Heart left ventricle (tissue), 16 donors: ENCODE data around the gene ASCC2. TPM values are rescaled to one million over a fixed set of nuclear protein-coding genes. Genes with fewer than 3 reads are reported as not detected.

ENCODE experiments used
- ATAC-seq, 4 donors: fragments of 200-7000 bp; cut with Tn5 transposase; one replicate each; pipeline ENCODE4 v1.9.1; 2020 to 2022; ENCODE audit warnings: moderate library complexity in 4 of 4, mild to moderate bottlenecking in 3 of 4, moderate number of reproducible peaks in 1 of 4
- DNase-seq, 5 donors: peaks; one replicate each; pipeline ENCODE4 v3.0.0-alpha.2; 2020
- H3K27ac ChIP-seq, 12 donors: fragments of 200-600 bp; sonication (generic) in 4 of 12; one replicate each; pipeline versions ENCODE4 v1.5.0 to v1.8.0; 2016 to 2022; ENCODE audit warnings: mild to moderate bottlenecking in 2 of 12
- H3K27me3 ChIP-seq, 9 donors: fragments of 200-600 bp; sonication (generic) in 2 of 9; one replicate each; pipeline versions ENCODE4 v1.5.1 to v1.8.0; 2016 to 2022; ENCODE audit warnings: mild to moderate bottlenecking in 3 of 9
- H3K36me3 ChIP-seq, 9 donors: fragments of 200-600 bp; sonication (generic) in 2 of 9; one replicate each; pipeline versions ENCODE4 v1.5.0 to v1.8.0; 2018 to 2022; ENCODE audit warnings: mild to moderate bottlenecking in 2 of 9
- H3K4me1 ChIP-seq, 12 donors: fragments of 200-600 bp; sonication (generic) in 4 of 12; one replicate each; pipeline versions ENCODE4 v1.5.0 to v1.8.0; 2016 to 2022; ENCODE audit warnings: mild to moderate bottlenecking in 3 of 12
- H3K4me3 ChIP-seq, 12 donors: fragments of 200-600 bp; sonication (generic) in 4 of 12; one replicate each; pipeline versions ENCODE4 v1.5.0 to v1.8.0; 2017 to 2022; ENCODE audit warnings: mild to moderate bottlenecking in 9 of 12, moderate library complexity in 4 of 12
- H3K9me3 ChIP-seq, 12 donors: fragments of 200-600 bp; sonication (generic) in 4 of 12; one replicate each; pipeline versions ENCODE4 v1.5.0 to v1.8.0; 2016 to 2022; ENCODE audit warnings: mild to moderate bottlenecking in 1 of 12
- POLR2A ChIP-seq, 2 donors: fragments of 450-650 bp; IDR thresholded peaks; one replicate each; pipeline ENCODE4 v1.6.1; 2017; ENCODE audit warnings: antibody characterized with exemption in 2 of 2, mild to moderate bottlenecking in 2 of 2, moderate library complexity in 2 of 2
- WGBS, 4 donors: extraction: QIAGEN DNeasy Blood & Tissue Kit in 2 of 4; methylation state at CpG; one replicate each; pipeline versions ENCODE4 v1.1.5 to v1.1.7; 2013 to 2018; 5-methylcytosine and 5-hydroxymethylcytosine counted together
- intact Hi-C, 10 donors: fragments of 100-400 bp; cut with DNase I; formaldehyde crosslinking; loops; one replicate each; pipeline versions ENCODE4 v1.11.1 to v1.14.2; 2022
- polyA plus RNA-seq, 2 donors: library from polyadenylated mRNA; stranded (reverse); fragments of 200-250 nt; gene quantifications; one replicate each; pipeline ENCODE4 v1.2.3, GENCODE V29; 2013
- total RNA-seq, 9 donors: library from RNA; depleted of rRNA in 2 of 9; stranded (reverse); fragments of >200 nt in 2 of 9; fragmentation: NEBNext Ultra II Directional in 3 of 9; extraction: Animal tissue kit (Norgen Biotek cat#: 25700) in 3 of 9; gene quantifications; one replicate each; pipeline versions ENCODE4 v1.1.0 to v1.2.4, GENCODE V29; 2016 to 2023
- TF ChIP-seq, protein P1 (sequence below), 12 donors: fragments of 200-600 bp; sonication (generic) in 4 of 12; IDR thresholded peaks; one replicate each; pipeline versions ENCODE4 v1.5.0 to v1.8.0; 2018 to 2022; ENCODE audit warnings: antibody characterized with exemption in 12 of 12, mild to moderate bottlenecking in 5 of 12
- donor health status: ischemic (EF 13 %, LVEDD 7.1; RV severe dilation, severe dysfunction).
- donor health status: healthy with polysubstance abuse.
- donor health status: DM: no; HTN: yes; CAD: no.
- donor health status: DM: no; HTN: no; CAD: no.
- donor health status: ischemic (EF 25% LVEDD 6.9; RV normal size, moderate dysfunction).
- donor health status: ischemic (EF 25% LVEDD 5.7; RV mildly dilated, moderate dysfunction).
- donor health status: healthy.
- donor health status: DM: yes; HTN: yes; CAD: no.
- donor health status: ischemic (EF 35%, LVEDD 5.7; RV mildly dilated, moderate dysfunction).
- donor health status: nonischemic (EF 11% LVEDD 7.7; RV severe dilation, severe dysfunction).
- donor health status: DM: yes; HTN: yes; CAD: no.
- donor health status: PGD.
- donor health status: ischemic (EF 29% LVEDD 5.4; RV normal size, mild dysfunction).
- donor health status: nonischemic (EF 23%, LVEDD 6.1; RV moderate dilation, normal function).

The ASCC2 gene
- total and polyA plus RNA-seq, 11 donors: 23.6 to 77.1 (median 36.7) TPM

DNA sequence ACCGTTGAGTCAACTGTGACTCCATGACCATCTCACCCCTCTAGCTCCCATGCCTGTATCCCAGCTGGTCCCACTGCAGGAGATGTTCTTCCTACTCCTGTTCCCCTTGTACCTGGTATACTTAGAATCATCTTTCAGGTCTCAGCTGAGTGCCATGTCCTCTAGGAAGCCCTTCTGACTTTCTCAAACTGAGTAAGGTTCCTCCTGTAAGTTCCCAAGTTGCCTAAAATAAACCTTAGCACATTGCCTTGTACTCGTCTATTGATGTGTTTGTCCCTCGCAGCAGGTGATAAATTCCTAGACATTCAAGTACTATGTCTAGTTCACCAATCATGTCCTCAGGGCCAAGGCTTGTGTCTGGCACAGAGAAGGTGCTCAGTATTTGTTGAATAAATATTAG lies 18.4 kb upstream of the ASCC2 start:
- Histone ChIP-seq H3K27me3 (no peaks in the 10 kb centered on the region), H3K4me3 (no peak overlapping the region), H3K36me3 (no peaks in the 10 kb centered on the region), H3K4me1 (peaks cover 0 to 16% (median 0%) of the 10 kb centered on the region in 12 donors), H3K9me3 (no peaks in the 10 kb centered on the region), H3K27ac (peak overlapping the region; percentile 4 to 96 (median 60))
- DNase-seq (no peak), ATAC-seq (no peak)
- WGBS, 4 donors: 40 to 56% (median 41%) methylated on average over 3 of the region's 3 CpGs
- intact Hi-C loops: no loop called here
- TF ChIP-seq POLR2A (IDR thresholded peaks at IDR 0.05): no peak

- Histone ChIP-seq H3K27ac (peak overlapping the region in 11 of 12 donors; percentile 4 to 96 (median 65)), H3K9me3 (no peaks in the 10 kb centered on the region)
- ATAC-seq: peak; percentile 95 to 98 (median 96)
Measured at GRCh38 chr22:29855611-29856181, 17.6 kb upstream of the ASCC2 start.

DNA sequence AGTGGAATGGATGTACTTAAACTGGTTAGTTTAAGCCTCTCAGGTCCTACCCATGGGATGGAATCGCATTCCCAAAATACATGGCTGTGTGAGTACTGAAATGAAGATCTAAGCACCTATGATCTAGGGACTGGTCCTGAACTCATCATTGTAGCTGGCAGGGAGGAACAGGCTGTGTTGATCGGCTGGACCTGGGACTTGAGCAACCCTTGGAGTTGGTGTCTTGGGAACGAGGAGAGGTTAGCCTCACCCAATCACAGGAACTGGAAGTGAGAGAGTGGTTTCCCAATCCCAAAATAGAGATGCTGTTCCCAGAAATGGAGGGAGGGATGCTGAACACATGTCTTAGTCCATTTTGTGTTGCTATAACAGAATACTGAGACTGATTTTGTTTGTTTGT lies 16.4 kb upstream of the ASCC2 start:
- 61 to 87% (median 78%) methylated on average over 3 of the region's 3 CpGs for WGBS, 4 donors
- intact Hi-C loops: no loop called here
- no peak for ATAC-seq
- DNase-seq: no peak
- TF ChIP-seq, protein P1, sequence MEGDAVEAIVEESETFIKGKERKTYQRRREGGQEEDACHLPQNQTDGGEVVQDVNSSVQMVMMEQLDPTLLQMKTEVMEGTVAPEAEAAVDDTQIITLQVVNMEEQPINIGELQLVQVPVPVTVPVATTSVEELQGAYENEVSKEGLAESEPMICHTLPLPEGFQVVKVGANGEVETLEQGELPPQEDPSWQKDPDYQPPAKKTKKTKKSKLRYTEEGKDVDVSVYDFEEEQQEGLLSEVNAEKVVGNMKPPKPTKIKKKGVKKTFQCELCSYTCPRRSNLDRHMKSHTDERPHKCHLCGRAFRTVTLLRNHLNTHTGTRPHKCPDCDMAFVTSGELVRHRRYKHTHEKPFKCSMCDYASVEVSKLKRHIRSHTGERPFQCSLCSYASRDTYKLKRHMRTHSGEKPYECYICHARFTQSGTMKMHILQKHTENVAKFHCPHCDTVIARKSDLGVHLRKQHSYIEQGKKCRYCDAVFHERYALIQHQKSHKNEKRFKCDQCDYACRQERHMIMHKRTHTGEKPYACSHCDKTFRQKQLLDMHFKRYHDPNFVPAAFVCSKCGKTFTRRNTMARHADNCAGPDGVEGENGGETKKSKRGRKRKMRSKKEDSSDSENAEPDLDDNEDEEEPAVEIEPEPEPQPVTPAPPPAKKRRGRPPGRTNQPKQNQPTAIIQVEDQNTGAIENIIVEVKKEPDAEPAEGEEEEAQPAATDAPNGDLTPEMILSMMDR (IDR thresholded peaks at IDR 0.05): no peak
- no peak for TF ChIP-seq POLR2A (IDR thresholded peaks at IDR 0.05)
- no peak overlapping the region for H3K27ac ChIP-seq
- H3K4me1 ChIP-seq: peaks cover 0 to 10% (median 0%) of the 10 kb centered on the region in 12 donors
- no peaks in the 10 kb centered on the region for H3K36me3 ChIP-seq
- no peaks in the 10 kb centered on the region for H3K9me3 ChIP-seq
- H3K4me3 ChIP-seq: no peak overlapping the region
- H3K27me3 ChIP-seq: no peaks in the 10 kb centered on the region

More at GRCh38 chr22:29855611-29856181, 17.6 kb upstream of the ASCC2 start:
- peak; percentile 71 to 89 (median 82) for DNase-seq
- TF ChIP-seq, protein P1 (IDR thresholded peaks at IDR 0.05): peak in 7 of 12 donors; percentile 11 to 47 (median 32)
- no peak for TF ChIP-seq POLR2A (IDR thresholded peaks at IDR 0.05)
- Histone ChIP-seq H3K4me3 (no peak overlapping the region), H3K36me3 (no peaks in the 10 kb centered on the region), H3K4me1 (peaks cover 0 to 10% (median 0%) of the 10 kb centered on the region in 12 donors), H3K27me3 (no peaks in the 10 kb centered on the region)
- WGBS, 4 donors: 20 to 32% (median 24%) methylated on average over 5 to 10 of the region's 10 CpGs
- intact Hi-C loops: loop anchor here in 1 of 10 donors (1.0 kb wide), 1 partner anchor 150 kb away; no protein-coding TSS in a partner anchor

DNA sequence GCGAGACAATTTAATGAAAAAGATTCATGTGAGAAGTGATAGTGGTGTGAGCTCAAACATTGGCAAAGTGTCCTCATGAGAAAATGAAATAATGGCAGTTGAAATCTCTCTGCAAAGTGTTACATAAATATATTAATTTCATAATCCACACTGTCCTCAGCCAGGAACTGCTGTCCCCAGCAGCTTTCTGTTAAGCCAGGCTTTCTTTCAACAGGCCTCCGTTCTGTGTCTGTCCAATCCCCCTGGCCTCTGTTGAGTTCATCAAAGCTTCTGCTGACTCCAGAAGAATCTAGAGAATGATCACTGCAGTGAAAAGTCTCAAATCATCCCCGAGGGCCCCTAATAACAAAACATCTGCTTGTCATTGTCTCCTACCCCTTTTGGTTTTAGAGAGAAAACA lies 10.0 kb upstream of the ASCC2 start:
- Histone ChIP-seq H3K27ac (no peak overlapping the region), H3K36me3 (no peaks in the 10 kb centered on the region), H3K4me1 (no peaks in the 10 kb centered on the region), H3K9me3 (peaks cover 0 to 11% (median 0%) of the 10 kb centered on the region in 12 donors), H3K4me3 (no peak overlapping the region), H3K27me3 (no peaks in the 10 kb centered on the region)
- no peak for DNase-seq
- intact Hi-C loops: no loop called here
- WGBS, 4 donors: 66 to 73% (median 69%) methylated on average over 3 of the region's 3 CpGs
- ATAC-seq: no peak
- TF ChIP-seq, protein P1 (IDR thresholded peaks at IDR 0.05): no peak
- no peak for TF ChIP-seq POLR2A (IDR thresholded peaks at IDR 0.05)
